MM.1S (cell line): Measurements from ENCODE around the gene CXCL12.

Source experiments
- EZH2phosphoT487 ChIP-seq: fragments of 300-600 bp; sonication (generic); IDR thresholded peaks from 2 replicates; pipeline ENCODE4 v1.6.1; 2018; ENCODE audit warnings: antibody characterized with exemption, low read length
- TF ChIP-seq, protein P1 (sequence below): fragments of 300-600 bp; sonication (generic); IDR thresholded peaks from 2 replicates; pipeline ENCODE4 v1.5.1; 2016; ENCODE audit warnings: antibody characterized with exemption, low read length, mixed read lengths

DNA sequence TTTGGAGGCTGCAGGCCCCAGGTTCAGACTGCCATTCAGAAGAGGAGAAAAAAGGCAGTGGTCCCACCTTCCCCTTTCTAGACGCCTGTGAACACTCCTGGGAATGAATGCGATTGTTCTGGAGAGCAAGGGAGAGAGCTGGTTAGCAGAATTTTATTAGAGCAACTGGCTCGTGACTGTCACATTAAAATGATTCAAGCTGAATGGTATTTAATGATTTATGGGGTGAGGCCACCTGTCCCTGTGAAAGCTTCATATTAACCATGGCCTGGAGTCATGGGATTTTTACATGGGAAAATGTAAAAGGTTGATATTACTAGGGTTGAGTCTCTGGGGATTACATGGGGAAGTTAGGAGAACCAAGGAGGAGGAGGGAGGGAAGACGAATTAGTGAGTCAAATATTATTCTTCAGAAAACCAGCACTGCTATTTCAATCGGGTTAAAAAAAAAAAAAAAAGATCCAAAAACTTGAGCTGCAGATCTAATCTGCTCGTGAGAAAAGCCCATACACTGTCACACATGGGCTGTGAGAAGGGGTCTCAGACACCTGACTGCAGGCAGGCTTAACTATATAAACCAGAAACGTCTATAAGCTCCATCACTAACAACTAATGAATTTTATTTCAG lies 8.3 kb downstream of the CXCL12 start:
- TF ChIP-seq, protein P1, sequence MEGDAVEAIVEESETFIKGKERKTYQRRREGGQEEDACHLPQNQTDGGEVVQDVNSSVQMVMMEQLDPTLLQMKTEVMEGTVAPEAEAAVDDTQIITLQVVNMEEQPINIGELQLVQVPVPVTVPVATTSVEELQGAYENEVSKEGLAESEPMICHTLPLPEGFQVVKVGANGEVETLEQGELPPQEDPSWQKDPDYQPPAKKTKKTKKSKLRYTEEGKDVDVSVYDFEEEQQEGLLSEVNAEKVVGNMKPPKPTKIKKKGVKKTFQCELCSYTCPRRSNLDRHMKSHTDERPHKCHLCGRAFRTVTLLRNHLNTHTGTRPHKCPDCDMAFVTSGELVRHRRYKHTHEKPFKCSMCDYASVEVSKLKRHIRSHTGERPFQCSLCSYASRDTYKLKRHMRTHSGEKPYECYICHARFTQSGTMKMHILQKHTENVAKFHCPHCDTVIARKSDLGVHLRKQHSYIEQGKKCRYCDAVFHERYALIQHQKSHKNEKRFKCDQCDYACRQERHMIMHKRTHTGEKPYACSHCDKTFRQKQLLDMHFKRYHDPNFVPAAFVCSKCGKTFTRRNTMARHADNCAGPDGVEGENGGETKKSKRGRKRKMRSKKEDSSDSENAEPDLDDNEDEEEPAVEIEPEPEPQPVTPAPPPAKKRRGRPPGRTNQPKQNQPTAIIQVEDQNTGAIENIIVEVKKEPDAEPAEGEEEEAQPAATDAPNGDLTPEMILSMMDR, result no peak
- TF ChIP-seq EZH2phosphoT487, result no peak
